ENCODE measurements around the gene MAML3. TPM values are rescaled to one million over a fixed set of nuclear protein-coding genes. Genes with fewer than 3 reads are reported as not detected.
A peak's percentile ranks its signal among the peaks of the same experiment; 100 is the strongest.

Gene MAML3
- total RNA-seq, 1 experiment from 2014 or later: not detected

DNA sequence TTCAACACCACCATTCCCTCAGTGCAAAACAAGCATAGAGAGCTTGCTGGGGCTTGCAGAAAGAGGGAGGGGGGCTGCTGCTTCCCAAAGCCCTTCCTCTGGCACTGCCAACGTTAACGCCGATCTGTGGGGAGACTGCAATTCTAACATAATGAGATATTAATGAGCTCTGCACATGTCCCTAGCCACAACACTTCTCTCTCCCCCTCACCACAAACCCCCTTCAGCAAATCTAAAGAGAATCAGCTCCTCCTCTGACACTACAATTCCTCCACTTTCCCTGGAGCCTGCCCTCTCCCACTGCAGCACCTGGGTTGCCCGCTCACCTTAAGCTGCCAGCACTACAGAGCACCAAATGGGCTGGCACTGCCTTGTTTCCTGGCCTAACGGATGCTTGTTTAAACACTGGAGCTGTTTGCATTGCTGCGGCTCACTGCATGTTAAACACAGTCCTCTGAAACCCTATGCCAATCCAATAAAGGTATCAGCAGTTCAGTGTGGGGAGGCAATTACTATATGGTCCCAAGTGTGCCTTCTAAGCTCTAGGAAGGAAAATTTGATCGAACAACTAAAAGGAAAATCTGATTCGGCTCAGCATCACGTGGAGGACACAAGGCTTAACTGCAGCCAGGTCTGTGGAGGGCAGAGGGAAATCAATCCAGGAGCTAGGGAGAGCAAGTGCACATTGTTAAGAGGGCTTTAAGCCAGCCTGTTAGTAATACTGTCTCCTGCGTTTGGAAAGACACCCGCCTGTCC is 232.4 kb downstream of the MAML3 start:
- in situ Hi-C loops (cut with HindIII; ENCODE audit: low sequenced_read_pairs): no loop called here
- peak; percentile 83 for DNase-seq (ENCODE audit: low spot score)

DNA sequence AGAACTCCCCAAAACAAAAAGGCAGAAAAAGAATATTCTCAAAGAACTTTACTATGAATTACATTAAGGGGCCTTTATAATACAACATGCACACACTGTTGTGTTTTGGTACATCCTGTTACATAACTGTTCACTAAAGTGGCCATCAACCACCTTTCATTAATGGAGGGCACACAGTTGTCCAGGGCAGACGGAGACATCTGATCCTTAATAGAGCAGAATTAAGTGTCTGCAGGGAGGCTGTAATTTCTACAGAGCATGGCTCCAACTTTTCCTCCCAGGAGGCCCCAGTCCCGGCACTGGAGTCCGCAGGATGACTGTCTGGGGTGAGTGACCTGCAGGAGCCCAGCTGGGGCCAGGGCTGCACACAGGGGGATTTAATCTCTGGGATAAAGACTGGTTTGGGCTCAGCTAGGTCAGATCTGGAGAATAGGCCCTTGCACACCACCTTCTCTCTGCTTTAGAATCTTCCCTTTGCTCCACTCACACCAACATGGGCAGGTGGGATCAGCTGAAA is 233.4 kb downstream of the MAML3 start:
- peak; percentile 91 for DNase-seq (ENCODE audit: low spot score)
- in situ Hi-C loops (cut with HindIII; ENCODE audit: low sequenced_read_pairs): no loop called here

DNA sequence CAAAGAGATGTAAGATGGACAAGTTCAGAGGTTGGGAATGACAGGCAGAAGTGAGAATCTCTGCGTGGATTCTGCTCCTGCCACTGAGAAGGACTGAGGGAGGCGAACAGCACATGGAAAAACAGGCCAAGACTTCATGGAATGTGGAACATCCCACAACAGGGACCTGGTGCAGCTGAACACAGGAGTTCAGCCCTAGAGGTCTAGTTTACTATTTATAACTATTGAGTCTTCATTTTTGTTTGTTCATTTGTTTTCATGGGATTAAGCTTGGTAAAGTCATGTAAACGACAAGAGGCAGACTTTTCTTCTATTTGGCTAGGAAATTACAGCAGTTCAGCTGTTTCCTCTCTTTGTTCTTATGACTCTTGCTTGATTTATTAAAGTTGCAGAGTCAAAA is 234.5 kb downstream of the MAML3 start:
- peak; percentile 49 for DNase-seq (ENCODE audit: low spot score)
- in situ Hi-C loops (cut with HindIII; ENCODE audit: low sequenced_read_pairs): no loop called here

DNA sequence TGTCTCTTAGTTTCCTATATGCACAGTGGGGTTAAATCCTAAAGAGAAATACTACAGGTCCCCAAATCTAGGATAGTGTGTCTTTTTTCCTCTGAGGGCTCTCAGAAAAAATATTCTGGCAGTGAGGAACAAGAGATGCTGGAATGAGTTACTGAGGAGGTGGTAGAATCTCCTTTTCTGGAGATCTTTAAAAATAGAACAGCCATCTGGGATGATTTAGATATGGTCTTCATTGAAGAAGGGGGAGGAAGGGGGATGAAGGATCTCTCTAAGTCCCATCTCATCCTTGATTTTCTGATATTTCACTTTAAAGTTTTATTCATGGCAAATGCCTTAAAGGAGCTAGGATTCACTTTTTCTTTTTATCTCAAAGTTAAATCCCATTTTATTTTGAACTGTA is 235.0 kb downstream of the MAML3 start:
- in situ Hi-C loops (cut with HindIII; ENCODE audit: low sequenced_read_pairs): no loop called here
- peak; percentile 60 for DNase-seq (ENCODE audit: low spot score)

DNA sequence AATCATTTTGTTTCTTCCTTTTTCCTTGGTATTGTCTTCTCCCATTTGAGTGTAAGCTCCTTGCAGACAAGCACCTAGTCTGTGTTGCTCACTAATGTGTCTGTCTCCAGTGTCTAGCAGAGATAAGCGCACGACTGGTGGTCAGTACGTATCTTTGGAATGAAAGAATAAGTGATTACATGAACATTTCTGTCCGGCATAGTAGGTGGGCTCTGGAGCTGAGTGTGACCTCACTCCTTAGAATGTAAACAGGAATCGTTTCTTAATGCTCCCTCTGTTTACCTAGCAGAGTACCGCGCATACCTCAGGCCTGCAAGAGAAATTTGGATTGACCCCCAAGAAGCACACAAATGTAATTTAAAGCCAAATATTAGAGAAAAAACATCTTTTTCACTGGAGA is 235.4 kb downstream of the MAML3 start:
- in situ Hi-C loops (cut with HindIII; ENCODE audit: low sequenced_read_pairs): no loop called here
- DNase-seq (ENCODE audit: low spot score): no peak

DNA sequence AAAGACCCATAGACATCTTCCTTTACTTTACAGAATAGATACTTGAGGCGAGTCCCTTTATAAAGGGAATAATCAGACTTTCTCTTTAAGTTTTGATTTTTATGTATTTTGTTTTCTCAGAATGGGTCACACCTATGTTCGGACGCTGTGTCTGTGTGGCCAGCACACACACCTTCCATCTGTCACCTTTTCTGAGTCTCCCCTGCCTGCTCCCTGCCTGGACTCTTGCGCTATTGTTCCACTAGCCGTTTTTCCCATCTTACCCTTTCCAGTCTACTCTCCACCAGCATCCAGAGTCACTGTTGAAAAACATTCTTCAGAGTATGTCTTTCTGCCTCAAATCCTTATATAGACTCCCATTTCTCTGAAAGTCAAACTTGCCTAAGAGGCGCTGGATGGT is 236.1 kb downstream of the MAML3 start:
- DNase-seq (ENCODE audit: low spot score): peak; percentile 78
- in situ Hi-C loops (cut with HindIII; ENCODE audit: low sequenced_read_pairs): no loop called here

DNA sequence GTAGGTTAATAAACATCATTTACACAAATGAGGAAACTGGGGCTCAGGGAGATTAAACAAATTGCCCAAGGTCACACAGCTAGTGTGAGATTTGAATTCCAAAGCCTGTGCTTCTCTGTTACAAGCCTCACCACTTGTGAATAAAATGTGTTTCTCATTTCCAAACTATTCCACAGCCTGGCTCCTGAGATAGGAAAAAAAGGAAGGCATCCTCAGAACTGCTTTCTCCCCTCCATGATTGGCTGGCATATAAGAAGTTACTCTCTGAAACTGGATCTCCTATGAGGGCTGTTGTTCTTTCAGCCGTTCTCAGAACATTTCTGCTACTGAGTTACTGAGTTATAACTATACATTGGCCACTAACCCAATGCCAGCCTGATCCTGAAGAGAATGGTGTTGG is 237.9 kb downstream of the MAML3 start:
- no peak for DNase-seq (ENCODE audit: low spot score)
- in situ Hi-C loops (cut with HindIII; ENCODE audit: low sequenced_read_pairs): no loop called here

DNA sequence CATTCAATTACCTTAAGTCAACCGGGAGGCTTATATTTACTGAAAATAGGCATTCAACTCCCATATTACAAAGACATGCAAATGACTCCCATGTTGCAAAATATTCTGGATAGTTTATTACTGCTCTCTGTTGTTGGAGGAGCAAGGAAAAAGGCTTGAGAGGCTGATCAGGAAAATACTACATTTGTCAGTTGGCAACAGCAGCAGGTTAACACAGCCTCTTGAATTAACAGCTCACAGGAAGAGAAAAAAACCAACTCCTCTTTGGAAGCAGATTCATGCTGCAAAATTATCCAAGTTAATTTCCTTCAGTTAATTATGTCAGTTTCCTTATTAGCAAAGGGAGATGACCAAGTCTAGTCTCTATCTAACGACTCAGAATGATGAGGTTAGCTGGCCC is 238.9 kb downstream of the MAML3 start:
- in situ Hi-C loops (cut with HindIII; ENCODE audit: low sequenced_read_pairs): no loop called here
- DNase-seq (ENCODE audit: low spot score): peak; percentile 37

DNA sequence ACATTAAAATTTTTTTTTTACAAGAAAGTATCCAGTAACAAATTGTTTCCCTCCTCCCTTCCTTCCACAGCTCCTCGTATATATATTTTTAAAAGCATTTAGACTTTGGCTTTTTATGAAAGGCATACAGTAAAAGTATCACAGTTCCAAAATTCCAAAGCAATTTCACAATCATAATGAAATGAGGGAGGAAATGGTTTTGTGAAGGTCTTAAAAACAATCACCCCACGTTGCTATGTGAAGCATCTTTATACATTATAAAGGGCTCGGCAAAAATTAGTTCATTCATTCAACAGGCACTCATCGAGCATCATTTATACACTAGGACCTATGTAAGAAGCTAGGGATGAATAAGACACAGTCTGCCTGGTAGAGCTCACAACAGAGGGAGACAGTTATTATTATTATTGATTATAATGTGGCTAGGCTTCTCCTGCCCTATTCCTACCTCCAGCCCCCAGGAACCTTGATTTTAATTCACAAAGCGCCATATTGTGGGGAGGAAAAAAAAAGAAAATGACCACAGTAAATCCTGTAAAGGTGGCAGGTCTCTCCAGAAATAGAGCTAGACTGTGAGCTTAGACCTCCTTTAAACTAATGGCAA is 239.9 kb downstream of the MAML3 start:
- no peak for DNase-seq (ENCODE audit: low spot score)
- in situ Hi-C loops (cut with HindIII; ENCODE audit: low sequenced_read_pairs): no loop called here

DNA sequence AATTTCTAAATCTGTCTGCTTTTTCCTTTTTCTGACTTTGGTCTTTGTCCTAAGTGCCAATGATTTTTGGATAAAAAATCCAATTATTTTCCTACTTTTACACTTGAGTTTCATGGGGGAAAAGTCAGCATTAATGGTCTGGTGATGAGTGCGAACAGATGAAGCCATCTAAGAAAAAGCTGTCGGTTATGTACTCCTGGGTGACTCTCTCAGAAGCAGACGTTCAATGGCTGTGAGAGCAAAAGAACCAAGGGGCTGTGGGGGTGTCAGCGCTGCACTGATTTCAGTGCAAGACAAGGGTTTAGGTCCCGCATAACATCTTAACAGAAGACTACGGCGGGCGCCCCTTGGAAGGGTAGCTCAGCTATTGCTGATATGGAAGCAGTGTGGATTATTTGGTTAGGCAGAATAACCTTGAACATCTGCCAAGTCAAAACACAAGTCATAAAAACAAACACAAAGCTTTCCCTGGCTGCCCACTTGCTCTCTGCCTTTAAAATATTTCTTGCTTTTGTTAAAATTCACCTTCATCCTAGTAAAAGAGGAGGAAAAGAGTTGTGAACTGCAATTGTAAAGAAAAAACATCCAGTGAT is 240.5 kb downstream of the MAML3 start:
- in situ Hi-C loops (cut with HindIII; ENCODE audit: low sequenced_read_pairs): no loop called here
- no peak for DNase-seq (ENCODE audit: low spot score)

DNA sequence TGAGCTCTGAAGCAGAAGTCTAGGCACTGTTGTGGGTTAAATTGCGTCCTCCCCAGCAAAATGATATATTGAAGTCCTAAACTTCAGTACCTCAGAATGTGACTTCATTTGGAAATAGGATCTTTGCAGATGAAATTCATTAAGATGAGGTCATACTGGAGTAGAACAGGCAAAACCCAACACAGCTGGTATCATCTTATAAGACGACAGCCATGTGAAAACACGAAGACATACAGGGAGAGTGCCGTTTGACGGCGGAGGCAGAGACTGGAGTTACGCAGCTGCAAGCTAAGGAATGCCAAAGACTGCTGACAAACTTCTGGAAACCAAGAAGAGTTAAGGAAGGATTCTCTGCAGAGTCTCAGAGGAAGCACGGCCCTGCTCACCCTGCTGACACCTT is 241.5 kb downstream of the MAML3 start:
- no peak for DNase-seq (ENCODE audit: low spot score)
- in situ Hi-C loops (cut with HindIII; ENCODE audit: low sequenced_read_pairs): no loop called here

DNA sequence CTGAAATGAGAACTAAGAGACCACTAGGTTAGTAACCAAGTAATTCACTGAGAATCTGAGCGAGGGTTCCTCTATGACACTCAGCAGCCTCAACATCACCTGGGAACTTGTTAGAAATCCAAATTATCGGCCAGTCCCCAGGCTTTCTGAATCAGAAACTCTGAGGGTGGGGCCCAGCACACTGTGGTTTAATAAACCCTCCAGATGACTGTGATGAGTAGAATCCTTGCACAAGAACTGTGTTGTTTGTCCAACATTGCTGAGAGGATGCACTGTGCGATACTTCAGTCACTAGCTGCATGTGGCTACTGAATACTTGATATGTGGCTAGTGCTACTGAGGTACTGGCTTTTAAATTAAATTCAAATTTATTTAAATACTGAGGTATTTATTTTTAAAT is 243.9 kb downstream of the MAML3 start:
- in situ Hi-C loops (cut with HindIII; ENCODE audit: low sequenced_read_pairs): no loop called here

DNA sequence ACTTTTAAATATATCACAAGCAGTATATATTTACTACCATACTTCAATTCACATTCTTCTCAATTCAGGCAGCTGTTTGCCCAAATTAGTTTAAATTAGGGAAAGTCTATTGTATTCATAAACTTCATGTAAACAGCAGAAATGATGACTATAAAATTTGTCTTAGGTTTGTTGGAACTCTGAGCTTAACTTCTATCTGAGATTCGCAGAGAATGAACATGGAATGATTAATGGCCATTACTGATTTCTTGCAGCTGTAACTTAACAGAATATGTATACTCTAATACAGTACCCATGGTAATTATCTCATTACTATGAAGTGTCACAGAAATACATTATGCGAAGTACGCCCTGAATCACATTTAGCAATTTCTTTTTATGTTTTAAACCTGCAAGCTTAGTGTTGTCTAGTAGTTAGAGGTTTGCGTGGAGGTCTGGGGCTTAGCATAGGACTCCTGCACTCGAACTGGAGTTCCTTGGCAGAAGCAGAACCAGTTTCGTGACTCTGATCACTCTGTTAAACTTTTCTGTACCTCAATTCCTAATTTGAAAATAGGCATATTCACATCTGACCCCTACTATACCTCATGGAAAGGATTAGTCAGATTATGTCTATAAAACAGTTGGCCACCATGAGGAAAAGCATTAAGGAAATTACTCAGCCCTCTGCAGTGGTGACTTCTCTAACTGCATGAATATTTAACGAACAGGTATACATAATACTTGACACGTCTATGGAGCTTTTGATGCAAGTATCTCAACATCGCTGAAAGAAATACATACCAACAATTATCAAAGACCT is 245.1 kb downstream of the MAML3 start:
- in situ Hi-C loops (cut with HindIII; ENCODE audit: low sequenced_read_pairs): no loop called here
- no peak for DNase-seq (ENCODE audit: low spot score)

More for the DNA sequence above, 243.9 kb downstream of the MAML3 start:
- DNase-seq (ENCODE audit: low spot score): no peak

DNA sequence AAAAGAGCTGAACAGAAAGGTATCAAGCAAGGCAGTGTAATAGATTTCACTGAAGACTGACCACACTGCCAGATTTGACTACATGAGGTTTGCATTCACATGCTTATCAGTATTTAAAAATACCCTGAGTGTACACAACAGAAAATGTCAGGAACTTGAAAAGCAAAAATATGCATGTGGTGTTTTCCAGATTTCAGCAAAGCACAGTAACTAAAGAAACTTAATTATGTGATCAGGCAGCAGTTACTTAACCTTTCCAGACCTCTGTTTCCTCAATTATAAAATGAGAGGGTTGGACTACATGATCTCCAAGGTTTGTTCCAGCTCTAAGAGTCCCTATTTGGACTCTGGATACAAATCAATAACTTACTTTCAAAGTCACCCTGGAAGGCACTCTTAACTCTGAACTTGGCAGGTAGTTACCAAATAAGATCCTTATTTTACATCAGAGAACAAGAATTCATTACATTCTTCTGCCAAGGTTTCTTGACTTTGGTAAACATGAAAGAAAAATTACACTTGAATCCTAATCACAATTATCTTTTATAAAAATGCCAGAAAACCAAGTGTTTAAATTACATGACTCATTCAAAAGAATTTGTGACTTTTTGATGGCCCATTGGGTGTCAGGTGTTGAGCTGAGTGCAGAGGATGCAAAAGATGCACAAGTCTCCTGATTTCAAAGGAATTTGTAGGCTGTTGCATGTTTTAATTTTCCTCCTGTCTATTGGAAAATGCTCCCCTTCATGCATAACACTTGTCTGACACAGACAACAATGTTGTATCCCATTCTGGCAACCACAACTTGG is 246.8 kb downstream of the MAML3 start:
- no peak for DNase-seq (ENCODE audit: low spot score)
- in situ Hi-C loops (cut with HindIII; ENCODE audit: low sequenced_read_pairs): no loop called here

DNA sequence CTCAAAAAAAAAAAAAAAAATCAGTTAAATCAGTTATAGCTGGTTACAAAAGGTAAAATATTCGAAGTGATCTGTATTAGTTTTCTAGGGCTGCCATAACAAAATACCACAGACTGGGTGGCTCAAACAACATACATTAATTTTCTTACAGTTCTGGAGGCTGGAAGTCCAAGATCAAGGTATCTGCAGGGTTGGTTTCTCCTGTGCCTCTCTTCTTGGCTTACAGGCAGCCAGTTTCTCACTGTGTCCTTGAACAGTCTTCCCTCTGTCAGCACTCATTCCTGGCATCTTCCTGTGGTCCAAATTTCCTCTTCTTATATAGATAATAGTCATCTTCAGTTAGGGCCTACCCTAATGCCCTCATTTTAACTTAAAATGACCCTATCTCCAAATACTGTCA is 248.5 kb downstream of the MAML3 start:
- no peak for DNase-seq (ENCODE audit: low spot score)
- in situ Hi-C loops (cut with HindIII; ENCODE audit: low sequenced_read_pairs): no loop called here

DNA sequence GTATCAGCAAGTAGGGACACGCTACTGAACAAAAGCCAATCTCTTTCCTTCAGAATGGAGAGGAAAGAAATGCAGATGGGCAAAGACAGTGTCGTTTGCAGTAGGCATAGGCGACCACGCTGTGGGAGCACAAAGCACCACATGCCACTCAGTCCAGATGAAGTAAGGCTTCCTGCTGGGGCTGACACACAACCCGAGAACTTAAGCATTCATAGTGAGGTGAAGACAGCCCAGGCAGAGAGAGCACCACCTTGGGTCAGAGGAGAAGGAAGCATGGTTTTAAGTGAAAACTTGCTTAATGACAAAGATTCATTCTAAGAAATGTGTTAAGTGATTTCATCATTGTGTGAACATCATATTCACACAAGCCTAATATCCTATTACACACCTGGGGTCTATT is 249.6 kb downstream of the MAML3 start:
- in situ Hi-C loops (cut with HindIII; ENCODE audit: low sequenced_read_pairs): no loop called here
- no peak for DNase-seq (ENCODE audit: low spot score)

DNA sequence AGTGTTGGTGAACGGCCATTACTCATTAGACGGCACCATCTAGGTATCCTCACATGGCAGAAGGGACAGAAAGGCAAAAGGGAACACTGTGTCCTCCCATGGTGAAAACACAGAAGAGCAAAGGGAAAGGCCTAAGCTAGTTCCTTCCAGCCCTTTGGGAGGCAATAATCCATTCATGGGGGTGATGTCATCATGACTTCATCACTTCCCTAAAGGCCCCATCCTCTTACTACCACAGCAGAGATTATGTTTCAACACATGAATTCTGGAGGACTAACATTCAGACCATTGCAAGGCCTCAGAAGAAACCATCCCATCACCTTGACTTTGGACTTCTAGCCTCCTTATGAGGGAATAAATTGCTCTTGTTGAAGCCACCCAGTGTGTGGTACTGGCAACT is 250.1 kb downstream of the MAML3 start:
- no peak for DNase-seq (ENCODE audit: low spot score)
- in situ Hi-C loops (cut with HindIII; ENCODE audit: low sequenced_read_pairs): no loop called here

DNA sequence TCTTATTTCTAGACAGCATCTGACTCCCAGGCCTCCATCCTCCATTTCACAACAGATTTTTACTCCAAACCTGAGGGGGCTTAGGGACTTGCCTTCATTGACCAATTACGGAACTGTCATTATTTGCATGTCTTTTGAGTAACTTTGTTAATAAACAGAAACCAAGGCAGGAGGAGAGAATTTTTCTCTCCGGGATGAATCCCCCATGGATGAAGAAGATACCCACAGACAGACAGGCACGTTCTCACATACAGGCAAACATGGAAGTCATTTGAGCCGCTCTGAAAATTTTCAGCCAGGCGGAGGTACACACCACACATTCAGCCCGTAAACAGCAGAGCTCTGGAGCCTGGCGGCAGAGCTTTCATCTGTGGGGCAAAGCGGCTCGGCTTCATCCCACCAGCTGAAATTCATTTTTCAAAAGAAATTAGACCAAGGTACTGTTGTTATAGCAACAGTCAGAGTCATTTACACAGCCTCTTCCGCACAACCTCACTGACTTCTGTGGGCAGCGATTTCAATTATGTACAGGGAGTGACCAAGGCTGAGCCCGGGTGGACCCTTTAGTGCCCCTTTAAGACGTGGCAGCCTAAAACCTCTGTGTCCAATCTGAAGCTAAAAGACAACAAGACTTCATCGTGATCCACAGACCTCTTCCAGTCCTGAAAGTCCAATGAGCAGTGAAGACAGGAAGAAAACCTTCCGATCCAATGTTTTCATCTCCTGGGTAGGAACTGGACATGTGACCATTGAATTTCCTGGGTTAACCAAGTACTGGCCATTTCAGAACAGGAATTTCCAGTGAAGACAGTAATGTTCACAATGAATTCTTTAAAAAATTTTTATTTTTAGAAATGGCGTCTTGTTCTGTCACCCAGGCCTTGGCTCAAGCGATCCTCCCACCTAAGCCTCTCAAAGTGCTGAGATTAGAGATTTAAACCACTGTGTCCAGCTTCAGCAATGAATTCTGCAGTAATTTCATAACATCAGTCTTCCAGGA is 251.4 kb downstream of the MAML3 start:
- in situ Hi-C loops (cut with HindIII; ENCODE audit: low sequenced_read_pairs): no loop called here
- DNase-seq (ENCODE audit: low spot score): no peak

Measured in G401 (cell line).